Sigmoid colon (tissue), 4 donors: ENCODE data around the gene S100A3.

ENCODE experiments used
- CTCF ChIP-seq, 4 experiments: fragments of 450-650 bp in 3 of 4; fragments of 200-600 bp in 1 of 4; IDR thresholded peaks; one replicate each; pipeline ENCODE4 v1.5.1; 2016 to 2019; ENCODE audit warnings: antibody characterized with exemption in 4 of 4, mild to moderate bottlenecking in 3 of 4, moderate library complexity in 2 of 4
- POLR2A ChIP-seq, 2 donors: fragments of 450-650 bp; IDR thresholded peaks; one replicate each; pipeline ENCODE4 v1.6.1; 2016; ENCODE audit warnings: antibody characterized with exemption in 2 of 2, mild to moderate bottlenecking in 2 of 2, moderate library complexity in 2 of 2
- POLR2AphosphoS5 ChIP-seq, 4 donors: sonication (generic); formaldehyde crosslinking; IDR thresholded peaks; one replicate each; pipeline ENCODE4 v1.6.1; 2017; ENCODE audit warnings: antibody characterized with exemption in 4 of 4

GRCh38 chr1:153526132-153526543 lies 22.9 kb downstream of the S100A3 start:
- TF ChIP-seq CTCF (IDR thresholded peaks at IDR 0.05) (no peak), POLR2AphosphoS5 (IDR thresholded peaks at IDR 0.05) (no peak), POLR2A (IDR thresholded peaks at IDR 0.05) (no peak)
